ENCODE measurements around the gene AGTR2. TPM values are rescaled to one million over a fixed set of nuclear protein-coding genes. Genes with fewer than 3 reads are reported as not detected.

Gene AGTR2, protein sequence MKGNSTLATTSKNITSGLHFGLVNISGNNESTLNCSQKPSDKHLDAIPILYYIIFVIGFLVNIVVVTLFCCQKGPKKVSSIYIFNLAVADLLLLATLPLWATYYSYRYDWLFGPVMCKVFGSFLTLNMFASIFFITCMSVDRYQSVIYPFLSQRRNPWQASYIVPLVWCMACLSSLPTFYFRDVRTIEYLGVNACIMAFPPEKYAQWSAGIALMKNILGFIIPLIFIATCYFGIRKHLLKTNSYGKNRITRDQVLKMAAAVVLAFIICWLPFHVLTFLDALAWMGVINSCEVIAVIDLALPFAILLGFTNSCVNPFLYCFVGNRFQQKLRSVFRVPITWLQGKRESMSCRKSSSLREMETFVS
- total RNA-seq (2021) = not detected in 2 replicates
- long read RNA-seq = 0 reads

DNA sequence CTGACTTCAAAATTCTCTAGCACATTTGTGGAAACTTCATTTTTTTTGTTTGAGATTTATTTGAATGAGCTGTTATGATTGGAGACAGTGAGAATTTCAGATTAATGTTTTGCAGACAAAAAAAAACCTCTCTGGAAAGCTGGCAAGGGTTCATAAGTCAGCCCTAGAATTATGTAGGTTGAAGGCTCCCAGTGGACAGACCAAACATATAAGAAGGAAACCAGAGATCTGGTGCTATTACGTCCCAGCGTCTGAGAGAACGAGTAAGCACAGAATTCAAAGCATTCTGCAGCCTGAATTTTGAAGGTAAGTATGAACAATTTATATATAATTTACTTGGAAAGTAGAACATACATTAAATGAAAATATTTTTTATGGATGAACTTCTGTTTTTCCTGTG, at the start of gene AGTR2:
Gene AGTR2 (plus strand): TSS at position 234 of the 400 bp plus-strand sequence. CDS start 1,537 bp downstream, outside the sequence.
- no peak within 1 kb of the TSS for H3K27ac ChIP-seq (ENCODE audit: insufficient read length, low read depth, low read length)
- no peak within 1 kb of the TSS for H3T11ph ChIP-seq (ENCODE audit: low read length)
- no peak within 1 kb of the TSS for H2BK15ac ChIP-seq (ENCODE audit: low read depth, low read length)
- no peak within 1 kb of the TSS for H2BK120ac ChIP-seq (ENCODE audit: low read depth, low read length, poor library complexity, severe bottlenecking)
- H2BK12ac ChIP-seq (ENCODE audit: insufficient read length, low read depth, low read length) = no peak within 1 kb of the TSS
- no peaks in the 10 kb centered on the region for H3K9me3 ChIP-seq (ENCODE audit: control insufficient read depth, low read depth, low read length)
- H3K4ac ChIP-seq (ENCODE audit: low read depth, low read length) = no peak within 1 kb of the TSS
- H3K79me2 ChIP-seq (ENCODE audit: insufficient read depth, low read length) = no peaks in the 10 kb centered on the region
- no peaks in the 10 kb centered on the region for H4K20me1 ChIP-seq (ENCODE audit: control insufficient read depth, insufficient read depth, insufficient read length)
- no peaks in the 10 kb centered on the region for H3K27me3 ChIP-seq (ENCODE audit: insufficient read depth, low read length)
- no peak within 1 kb of the TSS for H2BK20ac ChIP-seq (ENCODE audit: low read depth, low read length, poor library complexity, severe bottlenecking)
- H3K56ac ChIP-seq (ENCODE audit: insufficient read length, low read depth, low read length) = no peak within 1 kb of the TSS
- no peaks in the 10 kb centered on the region for H3K9me3 Mint-ChIP-seq
- no peaks in the 10 kb centered on the region for H3K79me1 ChIP-seq (ENCODE audit: insufficient read depth, low read depth, low read length, poor library complexity, severe bottlenecking)
- H4K5ac ChIP-seq (ENCODE audit: insufficient read length, low read depth, low read length) = no peak within 1 kb of the TSS
- no peak within 1 kb of the TSS for H3K27ac Mint-ChIP-seq
- TF ChIP-seq, protein P1, sequence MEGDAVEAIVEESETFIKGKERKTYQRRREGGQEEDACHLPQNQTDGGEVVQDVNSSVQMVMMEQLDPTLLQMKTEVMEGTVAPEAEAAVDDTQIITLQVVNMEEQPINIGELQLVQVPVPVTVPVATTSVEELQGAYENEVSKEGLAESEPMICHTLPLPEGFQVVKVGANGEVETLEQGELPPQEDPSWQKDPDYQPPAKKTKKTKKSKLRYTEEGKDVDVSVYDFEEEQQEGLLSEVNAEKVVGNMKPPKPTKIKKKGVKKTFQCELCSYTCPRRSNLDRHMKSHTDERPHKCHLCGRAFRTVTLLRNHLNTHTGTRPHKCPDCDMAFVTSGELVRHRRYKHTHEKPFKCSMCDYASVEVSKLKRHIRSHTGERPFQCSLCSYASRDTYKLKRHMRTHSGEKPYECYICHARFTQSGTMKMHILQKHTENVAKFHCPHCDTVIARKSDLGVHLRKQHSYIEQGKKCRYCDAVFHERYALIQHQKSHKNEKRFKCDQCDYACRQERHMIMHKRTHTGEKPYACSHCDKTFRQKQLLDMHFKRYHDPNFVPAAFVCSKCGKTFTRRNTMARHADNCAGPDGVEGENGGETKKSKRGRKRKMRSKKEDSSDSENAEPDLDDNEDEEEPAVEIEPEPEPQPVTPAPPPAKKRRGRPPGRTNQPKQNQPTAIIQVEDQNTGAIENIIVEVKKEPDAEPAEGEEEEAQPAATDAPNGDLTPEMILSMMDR (conservative IDR thresholded peaks at IDR 0.05) = no peak
- no peaks in the 10 kb centered on the region for H3K4me1 ChIP-seq (ENCODE audit: insufficient read depth, low read length)
- H3K4me1 Mint-ChIP-seq = no peaks in the 10 kb centered on the region
- H2AFZ ChIP-seq (ENCODE audit: low read length) = no peak within 1 kb of the TSS
- no peaks in the 10 kb centered on the region for H3K36me3 Mint-ChIP-seq (ENCODE audit: insufficient read depth in 1 of 3, low read depth in 3 of 3)
- no peak within 1 kb of the TSS for H4K91ac ChIP-seq (ENCODE audit: insufficient read length, low read depth, low read length)
- no peak within 1 kb of the TSS for H3K4me3 Mint-ChIP-seq
- no peak within 1 kb of the TSS for H2BK5ac ChIP-seq (ENCODE audit: insufficient read length, low read length)
- peaks cover 3% of the 10 kb centered on the region for H3K27me3 Mint-ChIP-seq (ENCODE audit: low read depth)
- DNase-seq = no peak
- no peak within 1 kb of the TSS for H2AK5ac ChIP-seq (ENCODE audit: insufficient read length, low read length)
- no peak within 1 kb of the TSS for H4K8ac ChIP-seq (replicated peaks; ENCODE audit: insufficient read length, low read depth, low read length)
- no peaks in the 10 kb centered on the region for H3K23me2 ChIP-seq (ENCODE audit: insufficient read length, low read depth, low read length, poor library complexity, severe bottlenecking)
- H3K14ac ChIP-seq (ENCODE audit: insufficient read depth, low read length) = no peak within 1 kb of the TSS
- H3K18ac ChIP-seq (ENCODE audit: insufficient read length, low read depth, low read length) = no peak within 1 kb of the TSS
- no peak within 1 kb of the TSS for H3K4me2 ChIP-seq (ENCODE audit: insufficient read depth, insufficient read length, low read length)
- WGBS (ENCODE audit: extremely low coverage, insufficient read length, low lambda C conversion rate) = no CpG with 5 or more reads among the region's 3 CpGs
- no peak within 1 kb of the TSS for H3K9ac ChIP-seq (ENCODE audit: extremely low read depth, insufficient read length, low read length)
- H3K23ac ChIP-seq (ENCODE audit: insufficient read length, low read depth, low read length) = no peak within 1 kb of the TSS

All from H9 (cell line).